HG02642 (cell line): ENCODE results near the gene TP53I13.
"Not testable (repeated sequence)": the region's sequence is repeated elsewhere in the genome, so short reads cannot be mapped to it uniquely, and the experiment has no call there.

Experiments
- ATAC-seq: cut with Tn5 transposase; IDR thresholded peaks from one replicate; pipeline ENCODE4 v1.9.1; 2021; ENCODE audit warnings: mild to moderate bottlenecking; ENCODE audit not compliant: unreplicated experiment, poor library complexity

TP53I13 gene, protein sequence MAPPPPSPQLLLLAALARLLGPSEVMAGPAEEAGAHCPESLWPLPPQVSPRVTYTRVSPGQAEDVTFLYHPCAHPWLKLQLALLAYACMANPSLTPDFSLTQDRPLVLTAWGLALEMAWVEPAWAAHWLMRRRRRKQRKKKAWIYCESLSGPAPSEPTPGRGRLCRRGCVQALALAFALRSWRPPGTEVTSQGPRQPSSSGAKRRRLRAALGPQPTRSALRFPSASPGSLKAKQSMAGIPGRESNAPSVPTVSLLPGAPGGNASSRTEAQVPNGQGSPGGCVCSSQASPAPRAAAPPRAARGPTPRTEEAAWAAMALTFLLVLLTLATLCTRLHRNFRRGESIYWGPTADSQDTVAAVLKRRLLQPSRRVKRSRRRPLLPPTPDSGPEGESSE

GRCh38 chr17:29568331-29569244 is at the start of gene TP53I13:
Gene TP53I13 (plus strand): TSS chr17:29568701. CDS start chr17:29568759, 58 bp downstream.
- ATAC-seq: peak; percentile 50

DNA sequence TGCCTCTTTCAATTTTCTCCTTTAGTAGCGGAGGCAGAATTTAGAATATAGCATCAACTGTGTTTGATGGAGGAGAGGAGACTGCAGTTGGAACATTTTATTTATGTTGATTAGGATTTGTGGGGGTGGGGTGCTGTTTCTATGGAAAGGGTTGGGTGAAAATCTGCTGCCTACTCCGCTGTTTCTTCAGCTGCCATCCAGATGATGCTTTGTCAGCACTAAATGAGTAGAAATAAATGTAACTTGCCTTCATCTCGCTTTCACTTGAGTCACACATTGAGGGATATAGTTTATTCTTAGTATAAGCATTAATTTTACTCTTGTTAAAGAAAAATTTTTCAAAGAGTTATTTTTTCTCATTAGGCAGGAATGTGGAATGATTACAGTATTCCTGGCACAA is 43.8 kb upstream of the TP53I13 start:
- no peak for ATAC-seq

DNA sequence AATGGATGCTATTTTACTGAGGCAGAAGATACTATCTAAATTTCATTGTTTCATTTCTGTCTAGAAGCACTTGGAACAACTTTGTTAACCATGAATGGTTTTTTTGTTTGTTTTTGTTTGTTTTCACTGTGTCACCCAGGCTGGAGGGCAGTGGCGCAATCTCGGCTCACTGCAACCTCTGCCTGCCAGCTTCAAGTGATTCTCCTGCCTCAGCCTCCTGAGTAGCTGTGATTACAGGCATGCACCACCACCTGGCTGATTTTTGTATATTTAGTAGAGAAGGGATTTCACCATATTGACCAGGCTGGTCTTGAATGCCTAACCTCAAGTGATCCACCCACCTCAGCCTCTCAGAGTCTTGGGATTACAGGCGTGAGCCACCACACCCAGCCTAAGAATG is 42.2 kb upstream of the TP53I13 start:
- ATAC-seq: no peak

- no peak for ATAC-seq
These were observed 34.5 kb upstream of the TP53I13 start for GRCh38 chr17:29533976-29534375.

DNA sequence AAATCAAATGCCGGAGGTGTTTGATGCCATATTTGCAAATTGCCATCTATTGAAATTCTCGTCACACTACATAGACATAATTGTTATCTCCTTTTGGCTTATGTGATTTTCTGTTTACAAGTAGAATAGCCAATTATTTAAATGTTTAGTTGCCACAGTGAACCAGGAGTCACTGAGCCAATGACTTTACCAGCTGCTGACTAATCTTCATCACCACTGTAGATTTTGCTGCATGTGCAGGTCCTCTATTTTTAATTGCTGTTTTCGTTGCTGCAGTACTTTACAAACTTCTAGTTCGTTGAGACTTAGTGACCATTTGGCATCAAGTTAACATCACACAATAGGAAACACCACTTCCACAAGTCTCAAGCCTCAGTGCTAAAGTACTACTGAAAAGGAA is 24.4 kb upstream of the TP53I13 start:
- ATAC-seq: no peak

GRCh38 chr17:29546085-29546484 is 22.4 kb upstream of the TP53I13 start:
- no peak for ATAC-seq

DNA sequence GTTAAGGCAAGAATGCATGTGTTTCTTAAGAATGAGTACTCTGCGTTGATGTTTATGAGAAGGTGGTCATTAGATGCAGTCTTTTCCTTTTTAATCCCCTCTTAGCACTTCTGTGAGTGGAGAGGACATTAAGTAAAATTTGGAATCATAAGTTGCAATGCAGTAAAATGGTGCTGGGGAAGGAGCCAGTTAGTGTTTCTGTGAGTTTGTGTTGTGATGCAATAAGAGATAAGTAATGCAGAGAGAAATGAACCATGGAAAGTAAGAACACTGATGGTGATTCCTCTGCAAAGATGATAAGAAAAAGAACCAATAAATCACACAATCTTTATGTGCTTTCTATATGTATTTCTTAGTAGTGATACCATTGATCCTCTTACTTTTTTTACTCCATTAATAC is 21.7 kb upstream of the TP53I13 start:
- ATAC-seq: no peak

DNA sequence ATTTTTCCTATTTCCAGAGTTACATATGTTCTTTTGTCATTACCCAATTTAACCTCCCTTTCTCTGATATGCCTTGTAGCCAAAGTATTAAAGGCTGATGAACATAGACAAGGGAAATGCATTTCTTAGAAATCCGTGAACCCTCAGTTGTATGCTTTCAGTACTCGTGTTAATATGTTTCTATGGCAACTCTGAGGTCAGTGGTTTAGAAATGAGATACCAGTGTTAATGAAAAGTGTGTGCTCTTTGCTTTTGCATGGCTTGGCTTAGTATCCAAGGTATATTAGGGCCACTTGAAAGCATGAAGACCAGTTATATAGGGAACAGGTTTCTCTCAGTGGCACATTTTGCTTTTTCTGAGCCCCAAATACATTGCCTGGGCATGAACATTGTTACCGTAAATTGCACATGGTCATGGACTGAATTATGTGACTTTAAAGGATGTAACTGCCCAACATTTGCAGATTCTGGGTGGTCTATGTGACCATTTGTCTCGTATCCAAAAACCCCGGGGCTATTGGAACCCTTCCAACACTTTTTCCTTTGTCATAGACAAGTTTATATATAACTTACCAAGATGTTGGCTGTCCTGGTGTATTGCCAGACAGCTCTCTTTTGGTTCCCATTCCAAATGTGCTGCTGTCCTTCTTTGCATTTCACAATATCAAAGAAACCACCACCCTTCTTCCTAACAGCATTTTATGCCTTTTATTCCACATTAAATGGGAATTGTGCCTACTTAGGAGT is 19.2 kb upstream of the TP53I13 start:
- ATAC-seq: no peak

GRCh38 chr17:29555840-29556239 is 12.7 kb upstream of the TP53I13 start:
- no peak for ATAC-seq

DNA sequence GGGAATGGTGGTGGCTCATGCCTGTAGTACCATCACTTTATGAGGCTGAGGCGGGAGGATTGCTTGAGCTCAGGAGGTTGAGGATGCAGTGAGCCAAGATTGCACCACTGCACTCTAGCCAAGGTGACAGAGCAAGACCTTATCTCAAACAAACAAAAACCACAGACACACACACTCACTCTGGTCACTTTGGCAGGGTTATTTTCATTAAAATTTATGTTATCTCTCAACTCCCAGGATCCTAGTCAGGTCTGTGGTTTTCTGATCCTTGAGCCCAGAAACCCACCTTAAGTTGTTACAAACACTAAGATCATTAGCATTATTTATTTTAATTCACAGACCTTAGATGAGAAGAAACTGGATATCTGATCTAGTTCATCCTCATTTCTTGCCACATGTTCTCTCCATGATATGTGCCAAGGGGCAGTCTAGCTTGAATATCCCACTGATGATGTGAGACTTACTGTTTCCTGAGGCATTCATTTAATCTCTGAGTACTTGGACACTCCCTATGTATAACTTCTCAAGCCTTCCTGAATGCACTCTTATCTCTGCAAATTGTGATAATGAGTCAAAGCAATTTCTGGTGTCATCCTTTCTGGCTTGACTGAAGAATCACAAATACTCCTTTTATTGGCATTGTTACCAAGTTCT is 11.3 kb upstream of the TP53I13 start:
- ATAC-seq: no peak

GRCh38 chr17:29557739-29558116 is 10.8 kb upstream of the TP53I13 start:
- ATAC-seq: no peak

- ATAC-seq: not testable (repeated sequence)
These were observed 10.4 kb upstream of the TP53I13 start for GRCh38 chr17:29558139-29558538.

- ATAC-seq: no peak
These were observed 8.9 kb upstream of the TP53I13 start for GRCh38 chr17:29559640-29560039.

DNA sequence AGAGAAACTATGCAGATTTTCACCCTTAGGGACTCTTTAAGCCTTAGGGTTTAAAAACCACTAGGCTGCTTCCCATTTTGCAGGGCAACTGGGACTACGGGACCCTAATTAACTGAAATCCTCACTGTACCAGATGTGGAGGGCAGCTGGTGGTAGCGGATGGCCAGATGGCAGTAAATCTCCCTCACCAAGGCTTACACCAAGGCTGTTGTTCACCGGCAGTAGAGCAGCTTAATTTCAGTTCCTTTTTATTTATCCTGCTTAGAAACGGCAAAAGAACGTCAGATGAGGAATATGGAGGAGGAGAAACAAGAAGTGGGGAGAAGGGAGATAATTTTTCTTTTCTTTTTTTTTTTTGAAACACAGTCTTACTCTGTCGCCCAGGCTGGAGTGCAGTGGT is 8.2 kb upstream of the TP53I13 start:
- ATAC-seq: no peak

DNA sequence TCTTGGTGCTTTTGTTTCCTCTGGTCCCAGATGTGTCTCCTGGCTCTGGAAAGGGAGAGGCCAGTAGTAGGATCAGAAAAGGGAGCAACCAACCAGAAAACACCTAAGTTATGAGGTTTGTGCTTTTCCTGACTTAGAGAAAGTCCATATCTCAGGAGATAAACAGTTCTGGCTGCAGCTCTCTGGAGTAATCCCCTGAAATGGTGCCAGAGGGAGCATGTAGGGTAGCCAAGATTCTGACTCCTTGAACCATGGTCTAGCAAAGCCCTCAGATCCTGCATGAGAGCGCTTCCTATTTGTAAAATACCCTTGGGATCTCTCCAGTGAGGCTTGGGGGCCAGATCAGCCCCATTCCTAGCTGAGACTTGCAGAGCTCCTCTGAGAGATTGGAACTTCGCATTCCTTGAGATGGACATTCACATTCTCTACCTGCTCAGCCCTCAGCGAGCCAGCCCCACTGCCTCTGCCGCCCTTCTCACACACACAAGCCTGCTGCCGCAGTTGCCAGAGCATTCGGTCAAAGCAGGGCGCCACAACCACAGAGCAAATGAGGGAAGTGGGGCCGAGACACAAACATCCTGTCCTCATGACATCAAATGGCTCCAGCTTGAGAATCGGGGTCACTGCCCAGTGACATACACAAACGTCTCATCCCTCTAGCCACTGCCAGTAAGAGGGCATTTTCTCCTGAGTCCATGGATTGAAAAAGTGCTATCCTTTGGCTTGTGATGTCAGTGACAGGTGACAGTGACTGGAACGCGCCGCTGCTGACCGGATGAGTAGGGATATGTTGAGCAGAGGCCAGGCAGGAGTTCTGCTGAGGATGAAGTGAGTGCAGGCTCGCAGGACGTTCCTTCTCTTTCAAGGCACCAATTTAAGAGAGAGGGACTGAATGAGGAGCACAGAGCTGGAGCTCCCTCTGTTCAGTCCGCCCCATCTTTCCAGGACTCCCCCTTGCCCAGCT is 6.7 kb upstream of the TP53I13 start:
- ATAC-seq: no peak

DNA sequence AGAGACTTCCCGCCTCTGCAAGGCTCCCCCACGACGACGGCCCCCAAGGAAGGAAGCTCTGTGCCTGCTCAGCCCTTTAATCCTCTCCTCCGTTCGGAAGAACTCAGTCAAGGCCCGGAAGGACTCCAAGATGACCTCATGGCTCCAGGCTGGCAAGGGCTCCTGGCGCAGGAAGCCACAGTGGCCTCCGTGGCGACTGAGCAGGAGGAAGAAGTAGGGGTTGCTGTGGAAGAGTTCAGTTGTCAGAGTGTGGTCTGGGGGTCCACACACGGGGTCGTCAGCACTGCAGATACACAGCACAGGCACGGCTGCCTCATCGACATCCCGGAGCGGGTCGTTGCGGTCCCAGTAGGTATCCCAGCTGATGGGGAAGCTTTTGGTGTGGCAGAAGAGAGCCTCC is 5.9 kb upstream of the TP53I13 start:
- no peak for ATAC-seq

DNA sequence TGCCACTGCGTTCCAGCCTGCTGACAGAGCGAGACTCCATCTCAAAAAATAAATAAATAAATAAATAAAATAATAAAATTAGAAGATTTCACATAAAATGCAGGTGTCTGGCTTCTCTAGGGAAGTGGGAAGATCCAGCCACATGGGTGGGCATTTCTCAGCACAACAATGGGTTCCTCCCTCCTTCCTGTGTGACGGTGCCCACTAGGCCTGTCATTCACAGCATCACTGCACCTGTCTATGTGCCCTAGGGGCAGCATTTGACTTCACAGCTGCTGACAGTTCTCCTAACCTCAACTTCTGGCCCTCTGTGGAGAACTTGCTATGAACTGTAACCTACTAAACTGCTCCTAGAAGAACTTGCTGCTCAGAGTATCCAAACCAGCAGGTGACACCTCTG is 4.7 kb upstream of the TP53I13 start:
- no peak for ATAC-seq

- no peak for ATAC-seq
These were observed 2.6 kb upstream of the TP53I13 start for GRCh38 chr17:29565643-29566472.
